Activated naive CD8-positive, alpha-beta T cell treated with anti-CD3 and anti-CD28 coated beads, Interleukin-2, amount 50 U/mL, for 24 hours (primary cell): ENCODE data around the gene NCAM2.

Experiments used
- ATAC-seq: fragments of 150-1000 bp; cut with Tn5 transposase; one replicate; pipeline ENCODE4 v1.10.0; 2021
- DNase-seq: peaks from one replicate; pipeline ENCODE4 v3.0.0; 2021
- H3K27ac Mint-ChIP-seq: one replicate; pipeline ENCODE4 v1.8.0; 2021; ENCODE audit warnings: mild to moderate bottlenecking, mixed read lengths
- H3K27me3 Mint-ChIP-seq: one replicate; pipeline ENCODE4 v1.8.0; 2021; ENCODE audit warnings: mixed read lengths
- H3K36me3 Mint-ChIP-seq: one replicate; pipeline ENCODE4 v1.8.0; 2021; ENCODE audit warnings: low read depth, mixed read lengths
- H3K4me1 Mint-ChIP-seq: one replicate; pipeline ENCODE4 v1.8.0; 2021; ENCODE audit warnings: mixed read lengths
- H3K4me3 Mint-ChIP-seq: one replicate; pipeline ENCODE4 v1.8.0; 2021; ENCODE audit warnings: mild to moderate bottlenecking, moderate library complexity, mixed read lengths
- H3K9me3 Mint-ChIP-seq: one replicate; pipeline ENCODE4 v1.8.0; 2021; ENCODE audit warnings: mixed read lengths

The NCAM2 gene

GRCh38 chr21:21458124-21458631 is 460.0 kb downstream of the NCAM2 start:
- Mint-ChIP-seq H3K4me3 (no peak overlapping the region), H3K9me3 (no peaks in the 10 kb centered on the region), H3K27ac (no peak overlapping the region), H3K27me3 (no peaks in the 10 kb centered on the region), H3K36me3 (no peaks in the 10 kb centered on the region), H3K4me1 (no peaks in the 10 kb centered on the region)
- ATAC-seq (no peak), DNase-seq (no peak)

DNA sequence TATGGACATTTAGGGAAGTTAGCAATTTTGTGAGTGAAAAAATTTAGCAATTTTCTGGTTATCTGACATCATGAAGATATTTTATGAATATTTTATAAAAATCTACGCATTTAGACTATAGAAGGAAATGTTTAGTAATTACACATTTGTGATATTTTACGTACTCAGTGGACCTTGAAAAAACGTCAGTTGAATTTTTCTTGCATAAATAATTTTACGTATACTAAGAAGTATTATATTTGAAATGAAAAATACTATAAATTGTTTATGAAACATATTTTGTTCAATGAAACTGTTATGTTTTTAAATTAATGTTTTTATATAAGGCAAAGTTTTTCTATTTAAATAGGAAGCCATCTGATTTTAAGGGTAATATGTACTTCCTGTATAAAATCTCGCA is 462.8 kb downstream of the NCAM2 start:
- H3K9me3 Mint-ChIP-seq, result no peaks in the 10 kb centered on the region
- H3K4me3 Mint-ChIP-seq, result no peak overlapping the region
- H3K4me1 Mint-ChIP-seq, result no peaks in the 10 kb centered on the region
- no peaks in the 10 kb centered on the region for H3K36me3 Mint-ChIP-seq
- H3K27me3 Mint-ChIP-seq, result no peaks in the 10 kb centered on the region
- ATAC-seq (no peak), DNase-seq (no peak)
- H3K27ac Mint-ChIP-seq, result no peak overlapping the region

GRCh38 chr21:21463456-21463855 is 465.2 kb downstream of the NCAM2 start:
- Mint-ChIP-seq H3K4me1 (no peaks in the 10 kb centered on the region), H3K9me3 (peaks cover 4% of the 10 kb centered on the region), H3K4me3 (no peak overlapping the region), H3K27ac (no peak overlapping the region), H3K36me3 (no peaks in the 10 kb centered on the region), H3K27me3 (no peaks in the 10 kb centered on the region)
- ATAC-seq (no peak), DNase-seq (no peak)

GRCh38 chr21:21464684-21465083 is 466.5 kb downstream of the NCAM2 start:
- Mint-ChIP-seq H3K27ac (no peak overlapping the region), H3K27me3 (no peaks in the 10 kb centered on the region)
- ATAC-seq, result no peak

GRCh38 chr21:21466752-21467151 is 468.5 kb downstream of the NCAM2 start:
- H3K27me3 Mint-ChIP-seq, result no peaks in the 10 kb centered on the region
- no peaks in the 10 kb centered on the region for H3K36me3 Mint-ChIP-seq
- no peak overlapping the region for H3K27ac Mint-ChIP-seq
- no peak overlapping the region for H3K4me3 Mint-ChIP-seq
- ATAC-seq (no peak), DNase-seq (no peak)
- no peaks in the 10 kb centered on the region for H3K4me1 Mint-ChIP-seq
- peaks cover 8% of the 10 kb centered on the region for H3K9me3 Mint-ChIP-seq

More at GRCh38 chr21:21464684-21465083, 466.5 kb downstream of the NCAM2 start:
- no peaks in the 10 kb centered on the region for H3K36me3 Mint-ChIP-seq
- no peak for DNase-seq
- no peaks in the 10 kb centered on the region for H3K4me1 Mint-ChIP-seq
- H3K9me3 Mint-ChIP-seq, result peaks cover 4% of the 10 kb centered on the region
- no peak overlapping the region for H3K4me3 Mint-ChIP-seq

- Mint-ChIP-seq H3K4me3 (no peak overlapping the region), H3K9me3 (peaks cover 8% of the 10 kb centered on the region), H3K36me3 (no peaks in the 10 kb centered on the region), H3K4me1 (no peaks in the 10 kb centered on the region), H3K27me3 (no peaks in the 10 kb centered on the region), H3K27ac (no peak overlapping the region)
- ATAC-seq (no peak), DNase-seq (no peak)
Observed at GRCh38 chr21:21468003-21468402, 469.8 kb downstream of the NCAM2 start.

- no peak for ATAC-seq
- no peaks in the 10 kb centered on the region for H3K4me1 Mint-ChIP-seq
- no peak overlapping the region for H3K27ac Mint-ChIP-seq
- H3K9me3 Mint-ChIP-seq, result peaks cover 15% of the 10 kb centered on the region
- no peak overlapping the region for H3K4me3 Mint-ChIP-seq
- H3K27me3 Mint-ChIP-seq, result no peaks in the 10 kb centered on the region
- no peaks in the 10 kb centered on the region for H3K36me3 Mint-ChIP-seq
- DNase-seq, result no peak
Observed at GRCh38 chr21:21481239-21481638, 483.0 kb downstream of the NCAM2 start.

DNA sequence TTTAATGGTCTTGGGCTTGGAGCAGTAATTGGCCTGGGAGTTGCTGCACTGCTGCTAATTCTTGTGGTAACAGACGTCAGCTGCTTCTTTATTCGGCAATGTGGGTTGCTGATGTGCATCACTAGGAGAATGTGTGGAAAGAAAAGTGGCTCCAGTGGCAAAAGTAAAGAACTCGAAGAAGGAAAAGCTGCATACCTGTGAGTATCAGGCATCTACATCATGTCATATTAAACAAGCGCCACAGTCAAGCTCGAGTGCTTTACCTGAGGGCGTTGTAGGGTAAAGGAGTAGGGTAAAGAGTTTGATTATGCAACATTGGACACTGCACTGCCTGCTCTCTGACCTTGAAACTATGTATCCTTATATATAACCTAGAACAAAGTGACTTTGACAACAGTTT is 510.6 kb downstream of the NCAM2 start:
- H3K9me3 Mint-ChIP-seq, result peaks cover 4% of the 10 kb centered on the region
- no peak overlapping the region for H3K4me3 Mint-ChIP-seq
- H3K36me3 Mint-ChIP-seq, result no peaks in the 10 kb centered on the region
- ATAC-seq (no peak), DNase-seq (no peak)
- no peak overlapping the region for H3K27ac Mint-ChIP-seq
- no peaks in the 10 kb centered on the region for H3K4me1 Mint-ChIP-seq
- no peaks in the 10 kb centered on the region for H3K27me3 Mint-ChIP-seq

GRCh38 chr21:21530680-21531079 is 532.5 kb downstream of the NCAM2 start:
- Mint-ChIP-seq H3K9me3 (no peaks in the 10 kb centered on the region), H3K27ac (no peak overlapping the region), H3K4me1 (no peaks in the 10 kb centered on the region), H3K4me3 (no peak overlapping the region), H3K27me3 (no peaks in the 10 kb centered on the region), H3K36me3 (no peaks in the 10 kb centered on the region)
- no peak for ATAC-seq
- DNase-seq, result no peak

DNA sequence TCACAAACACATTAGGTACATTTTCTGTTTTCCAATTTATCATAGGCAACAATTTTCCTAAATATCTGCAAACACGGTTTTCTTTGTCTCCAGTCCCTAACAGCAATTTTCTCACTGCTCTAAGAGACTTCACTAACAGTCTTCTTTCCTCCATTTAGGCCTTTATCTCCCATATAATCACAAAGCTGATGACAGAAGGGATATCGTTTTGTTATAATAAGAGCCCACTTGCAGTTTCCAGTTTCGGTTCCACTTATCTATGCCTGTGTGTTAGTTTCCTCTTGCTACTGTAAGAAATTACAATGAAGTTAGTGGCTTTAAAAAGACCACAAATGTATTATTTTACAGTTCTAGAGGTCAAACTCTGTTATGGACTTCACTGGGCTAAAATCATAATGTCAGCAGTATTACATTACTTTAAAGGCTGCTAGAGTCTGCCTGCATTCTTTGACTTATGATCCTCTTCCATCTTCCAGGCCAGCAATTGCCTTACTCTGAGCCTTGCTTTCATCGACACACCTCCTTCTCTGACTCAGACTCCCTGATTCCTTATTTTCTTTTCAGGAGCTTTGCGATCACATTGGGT is 549.3 kb downstream of the NCAM2 start:
- no peak for DNase-seq
- Mint-ChIP-seq H3K36me3 (no peaks in the 10 kb centered on the region), H3K9me3 (peaks cover 8% of the 10 kb centered on the region), H3K4me3 (no peak overlapping the region), H3K27ac (no peak overlapping the region), H3K27me3 (no peaks in the 10 kb centered on the region), H3K4me1 (no peaks in the 10 kb centered on the region)
- no peak for ATAC-seq

GRCh38 chr21:21559285-21560045 is 561.3 kb downstream of the NCAM2 start:
- Mint-ChIP-seq H3K9me3 (peaks cover 23% of the 10 kb centered on the region), H3K27me3 (no peaks in the 10 kb centered on the region), H3K36me3 (no peaks in the 10 kb centered on the region), H3K4me1 (no peaks in the 10 kb centered on the region), H3K4me3 (no peak overlapping the region), H3K27ac (no peak overlapping the region)
- ATAC-seq, result no peak
- DNase-seq, result no peak
